ENCODE data around the gene KIAA1614.

The KIAA1614 gene

GRCh38 chr1:180927348-180927747 is 14.7 kb downstream of the KIAA1614 start:
- DNase-seq: no peak

GRCh38 chr1:180927841-180928240 is 15.1 kb downstream of the KIAA1614 start:
- DNase-seq: no peak

GRCh38 chr1:180928331-180929230 is 15.9 kb downstream of the KIAA1614 start:
- DNase-seq: no peak

GRCh38 chr1:180929389-180929788 is 16.7 kb downstream of the KIAA1614 start:
- DNase-seq: no peak

GRCh38 chr1:180930687-180931086 is 18.0 kb downstream of the KIAA1614 start:
- DNase-seq: no peak

GRCh38 chr1:180931529-180931928 is 18.8 kb downstream of the KIAA1614 start:
- no peak for DNase-seq

GRCh38 chr1:180932378-180932777 is 19.7 kb downstream of the KIAA1614 start:
- no peak for DNase-seq

GRCh38 chr1:180933141-180933540 is 20.4 kb downstream of the KIAA1614 start:
- DNase-seq: no peak

GRCh38 chr1:180934563-180934962 is 21.9 kb downstream of the KIAA1614 start:
- DNase-seq: no peak

GRCh38 chr1:180935326-180936109 is 22.8 kb downstream of the KIAA1614 start:
- DNase-seq: no peak

- DNase-seq: no peak
Observed at GRCh38 chr1:180936110-180937011, 23.7 kb downstream of the KIAA1614 start.

GRCh38 chr1:180937012-180937372 is 24.3 kb downstream of the KIAA1614 start:
- no peak for DNase-seq

GRCh38 chr1:180937624-180938225 is 25.0 kb downstream of the KIAA1614 start:
- DNase-seq: no peak

- DNase-seq: no peak
Observed at GRCh38 chr1:180939073-180939710, 26.5 kb downstream of the KIAA1614 start.

- no peak for DNase-seq
Observed at GRCh38 chr1:180939711-180940103, 27.0 kb downstream of the KIAA1614 start.

GRCh38 chr1:180940445-180940844 is 27.7 kb downstream of the KIAA1614 start:
- DNase-seq: no peak

GRCh38 chr1:180941518-180942275 is 29.0 kb downstream of the KIAA1614 start:
- no peak for DNase-seq

GRCh38 chr1:180945151-180945550 is 32.5 kb downstream of the KIAA1614 start:
- no peak for DNase-seq

- DNase-seq: no peak
Observed at GRCh38 chr1:180945551-180945950, 32.9 kb downstream of the KIAA1614 start.

GRCh38 chr1:180946056-180946455 is 33.4 kb downstream of the KIAA1614 start:
- DNase-seq: no peak
